NK-92 (cell line): ENCODE results near the gene PIP4K2A.
"Not testable (repeated sequence)": the region's sequence is repeated elsewhere in the genome, so short reads cannot be mapped to it uniquely, and the experiment has no call there.

Source experiments
- DNase-seq: peaks from one replicate; lab custom pipeline; 2025; ENCODE audit not compliant: unreplicated experiment; lab: John Stamatoyannopoulos, UW

PIP4K2A gene

DNA sequence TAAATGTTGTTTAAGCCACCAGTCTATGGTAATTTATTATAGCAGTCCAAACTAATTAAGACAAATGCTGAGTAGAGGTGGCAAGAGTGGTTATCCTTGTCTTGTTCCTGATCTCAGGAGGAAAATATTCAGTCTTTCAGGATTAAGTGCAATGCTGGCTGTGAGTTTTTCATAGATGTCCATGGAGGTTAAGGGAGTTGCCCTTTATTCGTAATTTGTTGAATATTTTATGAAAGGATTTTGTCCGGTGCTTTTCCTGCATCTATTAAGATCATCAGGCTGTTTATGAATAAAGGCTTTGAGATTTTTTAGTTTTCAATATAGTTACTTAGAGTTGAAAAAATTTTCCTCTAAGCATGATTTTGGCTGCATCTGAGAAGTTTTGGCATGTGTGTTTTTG is 186.9 kb downstream of the PIP4K2A start:
- no peak for DNase-seq

DNA sequence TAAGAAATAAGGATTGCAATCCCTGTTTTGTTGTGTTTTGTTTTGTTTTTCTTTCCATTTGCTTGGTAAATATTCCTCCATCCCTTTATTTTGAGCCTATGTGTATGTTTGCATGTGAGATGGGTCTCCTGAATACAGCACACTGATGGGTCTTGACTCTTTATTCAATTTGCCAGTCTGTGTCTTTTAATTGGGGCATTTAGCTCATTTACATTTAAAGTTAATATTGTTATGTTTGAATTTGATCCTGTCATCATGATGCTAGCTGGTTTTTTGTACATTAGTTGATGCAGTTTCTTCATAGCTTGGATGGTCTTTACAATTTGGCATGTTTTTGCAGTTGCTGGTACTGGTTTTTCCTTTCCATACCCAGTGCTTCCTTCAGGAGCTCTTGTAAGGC is 190.0 kb downstream of the PIP4K2A start:
- DNase-seq = not testable (repeated sequence)

- not testable (repeated sequence) for DNase-seq
Measured at GRCh38 chr10:22520645-22521044, 193.7 kb downstream of the PIP4K2A start.

- DNase-seq = no peak
Measured at GRCh38 chr10:22518167-22518724, 196.1 kb downstream of the PIP4K2A start.

GRCh38 chr10:22515009-22515408 is 199.4 kb downstream of the PIP4K2A start:
- DNase-seq = no peak

GRCh38 chr10:22514414-22514758 is 200.0 kb downstream of the PIP4K2A start:
- not testable (repeated sequence) for DNase-seq

DNA sequence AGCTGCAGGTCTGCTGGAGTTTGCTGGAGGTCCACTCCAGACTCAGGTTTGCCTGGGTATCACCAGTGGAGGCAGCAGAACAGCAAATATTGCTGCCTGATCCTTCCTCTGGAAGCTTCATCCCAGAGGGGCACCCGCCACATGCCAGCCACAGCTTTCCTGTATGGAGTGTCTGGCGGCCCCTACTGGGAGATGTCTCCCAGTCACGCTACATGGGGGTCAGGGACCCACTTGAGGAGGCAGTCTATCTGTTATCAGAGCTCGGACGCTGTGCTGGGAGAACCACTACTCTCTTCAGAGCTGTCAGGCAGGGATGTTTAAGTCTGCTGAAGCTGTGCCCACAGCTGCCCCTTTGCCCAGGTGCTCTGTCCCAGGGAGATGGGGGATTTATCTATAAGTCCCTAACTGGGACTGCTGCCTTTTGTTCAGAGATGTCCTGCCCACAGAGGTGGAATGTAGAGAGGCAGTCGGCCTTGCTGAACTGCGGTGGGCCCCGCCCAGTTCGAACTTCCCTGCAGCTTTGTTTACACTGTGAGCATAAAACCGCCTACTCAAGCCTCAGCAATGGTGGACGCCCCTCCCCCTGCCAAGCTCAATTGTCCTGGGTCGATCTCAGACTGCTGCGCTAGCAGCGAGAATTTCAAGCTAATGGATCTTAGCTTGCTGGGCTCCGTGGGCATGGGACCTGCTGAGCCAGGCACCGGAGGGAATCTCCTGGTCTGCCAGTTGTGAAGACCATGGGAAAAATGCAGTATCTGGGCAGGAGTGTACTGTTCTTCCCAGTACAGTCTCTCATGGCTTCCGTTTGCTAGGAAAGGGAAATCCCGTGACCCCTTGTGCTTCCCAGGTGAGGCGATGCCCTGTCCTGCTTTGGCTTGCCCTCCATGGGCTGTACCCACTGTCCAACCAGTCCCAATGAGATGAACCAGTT is 200.6 kb downstream of the PIP4K2A start:
- DNase-seq = not testable (repeated sequence)

GRCh38 chr10:22512015-22512414 is 202.4 kb downstream of the PIP4K2A start:
- DNase-seq = not testable (repeated sequence)

DNA sequence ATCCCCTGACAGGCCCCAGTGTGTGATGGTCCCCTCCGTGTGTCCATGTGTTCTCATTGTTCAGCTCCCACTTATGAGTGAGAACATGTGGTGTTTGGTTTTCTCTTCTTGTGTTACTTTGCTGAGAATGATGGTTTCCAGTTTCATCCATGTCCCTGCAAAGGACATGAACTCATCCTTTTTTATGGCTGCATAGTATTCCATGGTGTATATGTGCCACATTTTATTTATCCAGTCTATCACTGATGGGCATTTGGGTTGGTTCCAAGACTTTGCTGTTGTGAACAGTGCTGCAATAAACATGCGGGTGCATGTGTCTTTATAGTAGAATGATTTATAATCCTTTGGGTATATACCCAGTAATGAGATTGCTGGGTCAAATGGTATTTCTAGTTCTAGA is 206.2 kb downstream of the PIP4K2A start:
- not testable (repeated sequence) for DNase-seq

DNA sequence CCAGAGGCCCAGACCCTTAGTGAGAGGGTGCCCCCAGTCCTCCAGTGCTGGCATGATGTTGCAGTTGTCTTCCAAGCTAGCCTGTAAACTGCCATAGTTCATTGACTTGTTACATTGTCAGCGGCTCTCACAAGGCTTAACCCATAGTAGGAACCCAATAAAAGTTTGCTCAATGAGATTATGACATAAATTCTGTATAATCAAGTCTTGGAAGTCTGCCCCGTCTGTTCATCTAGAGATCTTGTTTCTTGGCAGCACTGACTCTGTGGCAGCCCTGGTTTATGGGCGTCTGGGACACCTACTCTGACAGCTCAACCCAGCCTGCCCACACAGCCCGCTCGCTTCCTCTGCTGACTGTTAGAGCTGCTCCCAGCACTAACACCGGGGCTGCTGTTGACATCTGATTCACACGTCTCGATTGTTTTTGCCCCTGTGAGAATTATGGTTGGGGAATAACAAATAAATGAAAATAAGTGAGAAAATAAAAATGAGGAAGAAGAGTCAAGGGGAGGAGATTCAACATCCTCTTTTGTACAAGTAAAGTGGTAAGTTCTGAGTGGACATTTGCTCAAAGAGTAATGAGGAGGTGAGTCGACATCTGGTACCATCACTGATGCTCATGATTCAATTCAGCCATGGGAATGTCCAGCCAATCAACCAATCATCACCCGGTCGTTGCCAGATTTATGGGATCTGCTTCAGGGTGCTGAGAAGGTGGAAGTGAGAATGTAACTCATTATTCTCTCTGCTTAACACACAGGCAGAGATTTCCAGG is 208.3 kb downstream of the PIP4K2A start:
- no peak for DNase-seq

DNA sequence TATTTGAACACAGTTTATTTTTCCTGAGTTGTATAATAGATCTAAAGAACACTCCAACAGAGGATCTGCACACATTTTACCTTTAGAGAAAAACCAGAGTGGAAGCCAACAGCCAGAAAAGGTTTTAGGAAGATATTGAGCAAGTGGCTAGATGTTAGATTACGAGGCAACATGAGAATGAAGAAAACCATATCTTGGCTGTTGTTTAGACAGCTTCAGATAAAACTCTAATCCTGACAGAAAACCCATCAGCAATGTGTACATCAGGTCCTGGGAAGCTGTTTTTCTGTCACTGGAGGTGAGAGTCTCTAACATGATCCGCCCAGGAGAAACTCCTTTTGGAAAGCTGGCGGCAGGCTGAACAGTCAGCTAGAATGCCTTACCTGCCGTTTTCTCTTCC is 209.6 kb downstream of the PIP4K2A start:
- DNase-seq = no peak

DNA sequence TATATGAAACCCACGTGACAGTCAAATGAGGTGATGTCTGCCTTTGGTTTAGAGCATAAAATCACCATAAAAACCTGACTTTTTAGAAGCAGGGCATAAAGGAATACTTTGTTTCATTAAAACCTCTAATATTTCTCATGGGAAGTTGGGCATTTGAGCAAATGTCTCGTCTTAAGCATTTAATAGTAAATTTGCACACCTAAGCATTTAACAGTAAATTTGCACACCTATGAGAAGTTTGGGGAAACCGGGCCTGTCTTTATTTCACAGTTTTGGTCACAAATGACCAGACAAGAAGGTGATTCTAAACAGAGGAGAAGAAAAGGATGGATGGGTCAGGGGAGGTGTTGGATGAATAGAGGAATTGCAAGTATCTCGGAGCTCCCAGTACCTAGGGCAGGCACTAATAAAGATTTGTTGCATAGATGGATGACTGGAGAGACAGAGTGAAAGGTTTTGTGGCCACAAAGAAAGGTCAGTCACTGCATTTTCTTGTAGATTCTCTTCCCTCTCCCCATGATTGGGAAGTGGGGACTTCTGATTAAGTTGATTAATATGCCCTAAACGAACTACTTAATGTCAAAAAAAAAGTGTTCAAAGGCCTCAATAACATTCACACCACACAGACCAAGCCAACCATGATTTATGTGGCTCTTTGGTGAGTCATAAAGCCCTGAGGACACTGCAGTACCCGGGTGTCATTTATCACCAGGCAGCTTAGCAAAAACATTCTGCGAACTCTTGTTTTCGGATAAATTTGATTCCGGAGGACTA is 210.9 kb downstream of the PIP4K2A start:
- no peak for DNase-seq

DNA sequence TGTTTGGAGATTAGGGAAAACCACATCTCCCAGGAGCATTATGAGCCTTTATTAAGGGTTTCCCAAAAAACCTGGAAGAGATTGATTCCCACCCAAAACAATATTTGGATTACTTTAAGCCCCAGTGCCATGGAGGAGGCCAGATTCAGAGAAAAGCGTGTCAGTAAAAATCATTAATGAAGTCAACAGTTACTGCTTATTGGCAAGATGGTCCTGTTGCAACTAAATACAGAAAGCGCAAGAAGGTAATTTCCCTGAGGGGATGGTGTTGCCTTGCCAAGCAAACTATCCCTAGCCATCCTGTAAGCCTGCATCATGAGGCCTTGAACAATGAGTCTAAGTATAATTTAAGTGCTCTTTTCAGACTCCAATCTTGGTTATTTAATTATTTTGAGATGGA is 212.5 kb downstream of the PIP4K2A start:
- no peak for DNase-seq

DNA sequence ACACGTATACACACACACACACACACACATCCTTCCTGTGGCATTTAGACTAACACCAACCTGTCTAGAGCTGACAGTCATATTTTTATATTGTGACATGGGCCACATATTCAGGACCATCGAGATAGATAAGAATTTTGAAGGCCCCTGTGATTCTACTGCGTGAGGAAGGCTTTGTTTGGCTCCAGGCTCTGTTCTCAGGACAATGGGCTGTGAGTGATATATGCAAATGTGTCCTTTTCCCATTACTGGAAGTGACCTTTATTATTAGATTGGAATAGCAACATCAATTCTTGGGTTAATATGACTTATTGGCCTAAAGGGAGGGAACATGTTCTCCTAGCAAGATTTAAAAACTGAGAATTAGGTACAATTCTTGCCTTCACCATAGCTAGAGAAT is 213.0 kb downstream of the PIP4K2A start:
- DNase-seq = no peak

DNA sequence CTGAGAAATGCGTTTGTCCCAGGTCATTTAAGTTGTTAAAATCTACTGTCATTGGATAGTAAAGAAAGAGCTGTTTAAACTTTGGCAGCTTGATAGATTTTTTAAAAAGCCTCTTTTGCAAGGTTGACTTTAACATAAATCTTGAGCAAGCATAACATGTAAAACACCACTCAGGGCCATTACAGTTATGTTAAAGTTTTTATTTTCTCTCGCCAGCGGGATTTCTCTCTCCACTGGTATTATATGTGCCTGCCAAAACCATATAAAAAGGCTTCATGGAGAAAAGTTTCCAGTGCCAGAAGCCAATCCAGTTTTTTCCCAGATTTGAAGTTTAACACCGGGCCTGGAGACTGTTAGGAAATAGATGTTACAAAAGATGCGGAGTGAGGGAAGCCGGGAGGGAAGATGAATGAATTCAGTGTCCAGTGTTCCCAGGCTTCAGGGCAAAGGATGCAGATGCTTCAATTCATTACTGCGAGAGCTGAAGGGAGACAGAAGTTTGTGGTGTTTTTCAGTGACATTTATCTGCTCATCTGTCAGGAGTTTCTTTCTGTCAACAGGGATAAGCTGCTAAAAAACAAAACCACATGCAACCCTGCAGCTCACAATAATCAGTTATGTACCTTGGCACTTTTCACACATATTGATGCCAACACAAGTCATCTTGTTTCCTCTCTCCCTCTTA is 213.6 kb downstream of the PIP4K2A start:
- no peak for DNase-seq

GRCh38 chr10:22499973-22500372 is 214.4 kb downstream of the PIP4K2A start:
- DNase-seq = not testable (repeated sequence)

DNA sequence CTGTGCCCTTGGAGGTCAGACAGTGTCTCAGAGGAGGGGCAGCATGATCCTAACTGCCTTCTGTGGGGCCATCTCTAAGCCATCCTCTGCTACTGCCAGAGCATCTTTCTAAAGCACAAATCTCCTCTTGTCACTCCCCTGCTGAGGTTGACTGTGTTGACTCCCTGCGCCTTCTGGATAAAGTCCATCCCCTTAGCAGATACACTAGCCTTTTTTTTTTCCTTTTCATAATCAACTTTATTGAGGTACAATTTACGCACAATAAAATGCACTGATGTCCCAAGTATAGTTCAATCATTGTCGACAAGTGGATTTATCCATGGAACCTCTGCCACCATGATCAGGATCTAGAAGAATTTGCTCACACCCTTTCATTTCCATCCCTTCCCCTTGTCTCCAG is 219.0 kb downstream of the PIP4K2A start:
- no peak for DNase-seq

DNA sequence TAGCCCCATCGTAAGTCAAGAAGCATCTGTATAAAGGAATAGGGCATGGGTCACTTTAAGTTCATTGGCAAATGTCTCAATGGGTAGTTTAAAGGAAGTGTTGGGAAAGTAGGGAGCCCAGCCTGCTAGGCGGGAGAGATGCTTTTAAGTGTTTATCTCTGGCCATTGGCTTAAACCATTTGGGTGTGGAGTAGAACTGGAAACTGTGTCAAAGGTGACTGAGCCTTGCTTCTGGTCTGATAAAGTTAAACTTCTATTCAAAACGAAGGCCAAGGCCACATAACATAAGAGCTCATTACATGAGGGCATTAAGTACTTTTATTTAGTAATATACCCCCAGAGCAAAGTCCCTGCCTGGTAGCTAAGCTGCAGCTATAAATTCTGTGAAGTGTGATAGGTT is 220.4 kb downstream of the PIP4K2A start:
- DNase-seq = no peak

DNA sequence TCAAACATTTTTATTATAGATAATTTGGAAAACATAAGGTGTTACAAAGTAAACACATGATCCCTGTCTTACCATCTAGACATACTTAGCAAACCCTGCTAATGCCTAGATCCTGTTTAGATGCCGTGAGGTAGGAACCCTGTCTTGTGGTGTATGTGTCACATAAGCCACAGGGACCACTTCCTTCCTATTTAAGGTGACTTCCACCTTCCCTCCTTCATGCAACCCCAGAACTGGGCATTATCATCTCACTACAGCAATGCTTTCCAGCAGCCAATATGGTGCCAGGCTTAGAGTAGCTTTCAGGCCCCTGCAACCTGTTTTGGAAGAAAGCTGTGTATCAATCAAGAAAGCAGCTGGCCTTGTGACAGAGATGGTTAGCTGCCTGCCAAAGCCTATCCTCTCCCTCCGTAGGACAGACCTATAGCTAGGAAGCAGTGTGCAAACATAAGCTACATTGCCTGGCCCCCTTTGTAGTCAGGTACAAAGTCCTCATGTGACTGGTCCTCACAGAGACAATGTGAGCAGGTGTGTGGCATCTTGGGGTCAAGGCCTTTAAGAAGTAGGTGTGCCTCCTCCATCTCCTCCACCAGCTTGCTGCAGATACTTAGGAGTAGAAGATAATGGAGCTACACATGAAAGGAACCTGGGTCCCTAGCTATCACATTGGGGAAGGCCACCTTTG is 222.3 kb downstream of the PIP4K2A start:
- DNase-seq = no peak

DNA sequence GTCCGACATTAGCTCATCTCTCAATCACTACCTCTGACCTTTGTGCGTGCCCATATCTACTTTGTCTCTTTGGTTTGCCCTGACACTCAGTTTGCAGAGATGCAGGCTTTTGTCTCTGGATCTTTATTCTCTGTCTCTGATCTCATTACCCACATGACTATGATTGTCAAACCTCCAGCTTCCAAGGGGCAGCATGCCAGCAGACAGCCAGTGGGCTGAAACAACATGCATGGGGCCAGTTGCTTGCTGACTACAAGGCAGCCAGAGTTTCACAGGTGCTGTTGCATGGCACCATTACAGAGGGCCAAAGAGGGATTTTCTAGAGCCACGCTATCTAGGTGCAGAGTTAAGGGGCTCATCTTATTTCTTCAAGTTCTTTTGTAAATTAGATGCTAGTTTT is 222.9 kb downstream of the PIP4K2A start:
- DNase-seq = no peak
